WTC11 (cell line): Measurements from ENCODE around the gene NOP9. TPM values are rescaled to one million over a fixed set of nuclear protein-coding genes. Genes with fewer than 3 reads are reported as not detected.
"Not testable (repeated sequence)": the region's sequence is repeated elsewhere in the genome, so short reads cannot be mapped to it uniquely, and the experiment has no call there.

Experiments
- ATAC-seq: fragments of 200-7000 bp; cut with Tn5 transposase; 2 replicates; pipeline ENCODE4 v1.10.0; 2021; ENCODE audit warnings: mild to moderate bottlenecking, moderate library complexity
- CTCF ChIA-PET: fragments of 300-600 bp; sonication (Branson Sonifier 250); formaldehyde crosslinking; loops from one replicate; lab custom pipeline; 2021; ENCODE audit warnings: antibody characterized with exemption; lab: Charles Lee
- POLR2A ChIA-PET: fragments of 350-600 bp; sonication (Branson Sonifier 250); formaldehyde crosslinking; loops from one replicate; lab custom pipeline; 2021; ENCODE audit warnings: antibody characterized with exemption; lab: Charles Lee
- DNase-seq: peaks from one replicate; pipeline ENCODE4 v3.0.0; 2021; ENCODE audit warnings: low spot score
- H3K27ac Mint-ChIP-seq: 2 replicates; pipeline ENCODE4 v1.8.0; 2021; ENCODE audit warnings: mixed read lengths
- H3K27me3 Mint-ChIP-seq: 2 replicates; pipeline ENCODE4 v1.8.0; 2021; ENCODE audit warnings: low read depth, mild to moderate bottlenecking, moderate library complexity, mixed read lengths
- H3K36me3 Mint-ChIP-seq: 2 replicates; pipeline ENCODE4 v1.8.0; 2021; ENCODE audit warnings: mixed read lengths
- H3K4me1 Mint-ChIP-seq: 2 replicates; pipeline ENCODE4 v1.8.0; 2022; ENCODE audit warnings: mixed read lengths
- H3K4me3 Mint-ChIP-seq: 2 replicates; pipeline ENCODE4 v1.8.0; 2021; ENCODE audit warnings: mild to moderate bottlenecking, moderate library complexity, mixed read lengths
- H3K9me3 Mint-ChIP-seq: 2 replicates; pipeline ENCODE4 v1.8.0; 2021; ENCODE audit warnings: mixed read lengths
- ATF3 ChIP-seq: sonication (generic); formaldehyde crosslinking; conservative IDR thresholded peaks from 2 replicates; pipeline ENCODE4 v1.8.1; 2022; ENCODE audit warnings: mild to moderate bottlenecking, missing genetic modification reagents
- CBFB ChIP-seq: sonication (generic); formaldehyde crosslinking; IDR thresholded peaks from 2 replicates; pipeline ENCODE4 v1.8.1; 2022; ENCODE audit warnings: mild to moderate bottlenecking, low read depth, missing genetic modification reagents
- E2F1 ChIP-seq: sonication (generic); formaldehyde crosslinking; IDR thresholded peaks from 2 replicates; pipeline ENCODE4 v1.8.0; 2022; ENCODE audit warnings: mild to moderate bottlenecking, missing genetic modification reagents
- EMX1 ChIP-seq: fragments of 250-450 bp; sonication (Bioruptor Pico); IDR thresholded peaks from 2 replicates; pipeline ENCODE4 v1.8.0; 2021; ENCODE audit warnings: mild to moderate bottlenecking
- FOXJ3 ChIP-seq: sonication (generic); formaldehyde crosslinking; IDR thresholded peaks from 2 replicates; pipeline ENCODE4 v1.9.0; 2021; ENCODE audit warnings: missing genetic modification reagents, mild to moderate bottlenecking, borderline replicate concordance
- GABPB1 ChIP-seq: sonication (generic); formaldehyde crosslinking; IDR thresholded peaks from 2 replicates; pipeline ENCODE4 v1.8.1; 2023; ENCODE audit warnings: mild to moderate bottlenecking, missing genetic modification reagents
- JUN ChIP-seq: sonication (generic); formaldehyde crosslinking; IDR thresholded peaks from 2 replicates; pipeline ENCODE4 v1.8.0; 2023; ENCODE audit warnings: mild to moderate bottlenecking, missing genetic modification reagents
- KAT7 ChIP-seq: sonication (generic); formaldehyde crosslinking; IDR thresholded peaks from 2 replicates; pipeline ENCODE4 v1.8.1; 2023; ENCODE audit warnings: missing genetic modification reagents, mild to moderate bottlenecking, borderline replicate concordance
- MLX ChIP-seq: sonication (generic); formaldehyde crosslinking; IDR thresholded peaks from 2 replicates; pipeline ENCODE4 v1.8.1; 2023; ENCODE audit warnings: mild to moderate bottlenecking, missing genetic modification reagents, moderate library complexity
- MYBL2 ChIP-seq: sonication (generic); formaldehyde crosslinking; IDR thresholded peaks from 2 replicates; pipeline ENCODE4 v1.8.1; 2023; ENCODE audit warnings: mild to moderate bottlenecking, moderate library complexity, missing genetic modification reagents
- NR3C1 ChIP-seq: sonication (generic); formaldehyde crosslinking; conservative IDR thresholded peaks from 2 replicates; pipeline ENCODE4 v1.8.1; 2023; ENCODE audit warnings: low read depth, mild to moderate bottlenecking, missing genetic modification reagents
- PRDM15 ChIP-seq: sonication (generic); formaldehyde crosslinking; IDR thresholded peaks from 2 replicates; pipeline ENCODE4 v1.8.0; 2022; ENCODE audit warnings: missing genetic modification reagents
- SMAD3 ChIP-seq: sonication (generic); formaldehyde crosslinking; IDR thresholded peaks from 2 replicates; pipeline ENCODE4 v1.8.0; 2022; ENCODE audit warnings: missing genetic modification reagents, mild to moderate bottlenecking, borderline replicate concordance
- SOX15 ChIP-seq: fragments of 250-450 bp; sonication (Bioruptor Pico); IDR thresholded peaks from 2 replicates; pipeline ENCODE4 v1.9.0; 2021; ENCODE audit warnings: mild to moderate bottlenecking
- TEAD1 ChIP-seq: sonication (generic); formaldehyde crosslinking; IDR thresholded peaks from 2 replicates; pipeline ENCODE4 v1.8.0; 2022; ENCODE audit warnings: mild to moderate bottlenecking, missing genetic modification reagents
- USF2 ChIP-seq: sonication (generic); formaldehyde crosslinking; IDR thresholded peaks from 2 replicates; pipeline ENCODE4 v1.8.1; 2023; ENCODE audit warnings: mild to moderate bottlenecking, missing genetic modification reagents, moderate library complexity
- ZBTB43 ChIP-seq: sonication (generic); formaldehyde crosslinking; IDR thresholded peaks from 2 replicates; pipeline ENCODE4 v1.8.1; 2023; ENCODE audit warnings: mild to moderate bottlenecking, missing genetic modification reagents
- ZNF219 ChIP-seq: sonication (generic); formaldehyde crosslinking; IDR thresholded peaks from 2 replicates; pipeline ENCODE4 v1.8.0; 2023; ENCODE audit warnings: missing genetic modification reagents, mild to moderate bottlenecking, borderline replicate concordance
- ZNF263 ChIP-seq: sonication (generic); formaldehyde crosslinking; IDR thresholded peaks from 2 replicates; pipeline ENCODE4 v1.8.1; 2022; ENCODE audit warnings: low read depth, mild to moderate bottlenecking, moderate library complexity, missing genetic modification reagents
- ZNF396 ChIP-seq: fragments of 250-450 bp; sonication (Bioruptor Pico); IDR thresholded peaks from 2 replicates; pipeline ENCODE4 v1.8.0; 2021; ENCODE audit warnings: mild to moderate bottlenecking, moderate library complexity, borderline replicate concordance
- total RNA-seq: library from RNA; stranded (reverse); gene quantifications from 3 replicates; pipeline ENCODE4 v1.2.3, GENCODE V29; 2021
- TF ChIP-seq, protein P1 (sequence below): fragments of 200-600 bp; IDR thresholded peaks from 2 replicates; pipeline ENCODE4 v1.8.0; 2022; ENCODE audit warnings: antibody characterized with exemption

The NOP9 gene
- total RNA-seq, 1 experiment from 2014 or later = 44.4 TPM

DNA sequence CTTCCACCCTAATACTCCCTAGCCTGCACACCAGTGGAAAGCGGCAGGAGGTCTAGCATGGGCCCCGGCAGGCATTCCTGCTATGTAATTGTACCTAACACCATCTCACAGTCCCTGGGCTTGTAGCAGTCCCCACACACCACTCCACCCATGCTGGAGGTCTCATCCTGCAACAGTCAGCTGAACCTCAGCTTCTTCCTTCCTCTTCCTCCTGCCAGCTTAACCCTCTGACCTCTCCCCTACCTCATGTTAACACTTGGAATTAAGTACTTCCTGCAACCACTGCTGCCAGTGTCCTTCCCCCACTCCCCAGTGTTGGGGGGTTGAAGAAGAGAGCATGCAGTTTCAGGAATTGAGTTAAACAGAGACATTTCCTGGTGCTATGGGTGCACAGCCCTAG, 27.7 kb downstream of the NOP9 start (continued):
- no peak for TF ChIP-seq PRDM15 (CRISPR knock-in tag)
- no peak for TF ChIP-seq ATF3 (CRISPR knock-in tag)
- TF ChIP-seq ZNF219 (CRISPR knock-in tag) = no peak
- no peak for TF ChIP-seq SOX15 (CRISPR knock-in tag)
- TF ChIP-seq E2F1 (CRISPR knock-in tag) = no peak

DNA sequence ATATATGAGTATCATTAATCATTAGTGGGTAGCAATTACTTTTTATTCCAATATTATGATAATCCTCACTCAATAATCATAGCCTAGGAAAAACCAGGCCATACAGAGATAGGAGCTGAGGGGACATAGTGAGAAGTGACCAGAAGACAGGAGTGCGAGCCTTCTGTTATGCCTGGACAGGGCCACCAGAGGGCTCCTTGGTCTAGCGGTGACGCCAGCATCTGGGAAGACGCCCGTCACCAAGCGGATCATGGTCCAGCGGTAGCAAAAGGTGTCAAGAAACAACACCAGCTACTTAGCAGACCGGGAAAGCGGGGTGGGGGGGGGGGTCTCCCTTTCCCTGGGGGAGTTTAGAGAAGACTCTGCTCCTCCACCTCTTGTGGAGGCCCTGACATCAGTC, 28.3 kb downstream of the NOP9 start:
- H3K27ac Mint-ChIP-seq, H3K36me3 Mint-ChIP-seq, H3K4me1 Mint-ChIP-seq, ATAC-seq, H3K4me3 Mint-ChIP-seq, H3K9me3 Mint-ChIP-seq, POLR2A ChIA-PET: not testable (repeated sequence)
- TF ChIP-seq, protein P1, sequence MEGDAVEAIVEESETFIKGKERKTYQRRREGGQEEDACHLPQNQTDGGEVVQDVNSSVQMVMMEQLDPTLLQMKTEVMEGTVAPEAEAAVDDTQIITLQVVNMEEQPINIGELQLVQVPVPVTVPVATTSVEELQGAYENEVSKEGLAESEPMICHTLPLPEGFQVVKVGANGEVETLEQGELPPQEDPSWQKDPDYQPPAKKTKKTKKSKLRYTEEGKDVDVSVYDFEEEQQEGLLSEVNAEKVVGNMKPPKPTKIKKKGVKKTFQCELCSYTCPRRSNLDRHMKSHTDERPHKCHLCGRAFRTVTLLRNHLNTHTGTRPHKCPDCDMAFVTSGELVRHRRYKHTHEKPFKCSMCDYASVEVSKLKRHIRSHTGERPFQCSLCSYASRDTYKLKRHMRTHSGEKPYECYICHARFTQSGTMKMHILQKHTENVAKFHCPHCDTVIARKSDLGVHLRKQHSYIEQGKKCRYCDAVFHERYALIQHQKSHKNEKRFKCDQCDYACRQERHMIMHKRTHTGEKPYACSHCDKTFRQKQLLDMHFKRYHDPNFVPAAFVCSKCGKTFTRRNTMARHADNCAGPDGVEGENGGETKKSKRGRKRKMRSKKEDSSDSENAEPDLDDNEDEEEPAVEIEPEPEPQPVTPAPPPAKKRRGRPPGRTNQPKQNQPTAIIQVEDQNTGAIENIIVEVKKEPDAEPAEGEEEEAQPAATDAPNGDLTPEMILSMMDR = peak; percentile 37
- DNase-seq = peak; percentile 68
- CTCF ChIA-PET = interaction anchor here (0.6 to 17.1 kb wide), 14 partner anchors 10 to 131 kb away, joined by 3 to 518 read pairs (median 4); partner anchors contain the start of genes CBLN3, CIDEB, KHNYN and LTB4R2
- H3K27me3 Mint-ChIP-seq = peaks cover 82% of the 10 kb centered on the region

DNA sequence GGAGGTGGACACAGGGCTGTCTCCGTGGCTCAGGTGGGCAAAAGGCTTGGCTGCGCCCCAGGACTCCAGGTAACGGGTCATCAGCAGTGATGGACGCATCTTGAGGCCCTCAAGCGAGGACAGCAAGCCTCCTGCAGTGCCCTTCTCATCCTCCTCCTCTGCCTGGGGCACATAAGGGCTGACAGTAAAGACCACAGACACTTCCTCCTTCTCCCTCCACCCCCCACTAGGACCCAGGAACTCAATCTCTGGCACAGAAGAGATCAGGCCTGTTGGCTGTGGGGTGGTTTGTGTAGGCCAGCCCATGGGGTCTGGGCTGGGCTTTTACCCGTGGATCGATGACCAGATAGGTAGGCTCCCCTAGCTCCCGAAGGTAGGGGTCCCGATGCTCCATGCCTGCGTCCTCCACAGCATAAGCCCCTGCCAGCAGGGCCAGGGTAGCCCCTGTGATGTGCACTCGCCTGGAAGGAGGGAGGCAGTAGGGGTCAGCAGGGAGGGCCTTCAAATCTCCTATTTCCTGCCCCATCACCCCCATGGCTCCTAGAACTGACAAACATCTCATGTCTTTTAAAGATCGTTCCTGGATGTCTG, 29.5 kb downstream of the NOP9 start:
- peaks cover 13% of the 10 kb centered on the region for H3K4me1 Mint-ChIP-seq
- H3K36me3 Mint-ChIP-seq = no peaks in the 10 kb centered on the region
- ATAC-seq = no peak
- no peak for DNase-seq
- ChIA-PET POLR2A (no interaction called here), CTCF (interaction anchor here (0.6 to 17.1 kb wide), 8 partner anchors 11 to 113 kb away, joined by 3 to 518 read pairs (median 4); partner anchors contain the start of genes CBLN3, KHNYN, LTB4R2 and RIPK3)
- H3K27me3 Mint-ChIP-seq = peaks cover 82% of the 10 kb centered on the region
- no peak overlapping the region for H3K27ac Mint-ChIP-seq
- H3K9me3 Mint-ChIP-seq = no peaks in the 10 kb centered on the region
- H3K4me3 Mint-ChIP-seq = no peak overlapping the region
- no peak for TF ChIP-seq EMX1 (CRISPR knock-in tag)
- TF ChIP-seq CBFB = no peak
- no peak for TF ChIP-seq MYBL2 (CRISPR knock-in tag)
- TF ChIP-seq MLX (CRISPR knock-in tag) = no peak
- no peak for TF ChIP-seq USF2 (CRISPR knock-in tag)
- TF ChIP-seq ATF3 (CRISPR knock-in tag) = no peak
- no peak for TF ChIP-seq ZNF263
- no peak for TF ChIP-seq GABPB1 (CRISPR knock-in tag)
- no peak for TF ChIP-seq JUN (CRISPR knock-in tag)
- TF ChIP-seq SMAD3 (CRISPR knock-in tag) = no peak
- no peak for TF ChIP-seq ZBTB43 (CRISPR knock-in tag)
- TF ChIP-seq ZNF396 (CRISPR knock-in tag) = no peak
- no peak for TF ChIP-seq TEAD1 (CRISPR knock-in tag)
- no peak for TF ChIP-seq FOXJ3 (CRISPR knock-in tag)
- TF ChIP-seq KAT7 = no peak
- TF ChIP-seq SOX15 (CRISPR knock-in tag) = no peak
- no peak for TF ChIP-seq NR3C1
